Measurements from ENCODE around the gene RPL12.

The RPL12 gene

GRCh38 chr9:127451608-127451857 is 327 bp upstream of the RPL12 start:
- H2AFZ ChIP-seq (ENCODE audit: low read depth, low read length): peak overlapping the region; percentile 95
- peaks cover 44% of the 10 kb centered on the region for H3K79me2 ChIP-seq (ENCODE audit: insufficient read depth, low read length)
- H3K4me1 ChIP-seq (ENCODE audit: insufficient read depth, low read length): peaks cover 38% of the 10 kb centered on the region
- no peaks in the 10 kb centered on the region for H3K27me3 ChIP-seq (ENCODE audit: insufficient read depth, low read length, poor library complexity)
- DNase-seq (no peak), ATAC-seq (ENCODE audit: insufficient read depth, low read depth) (no peak; the same call in 2 of the 3 replicates)
- H3K27ac ChIP-seq (ENCODE audit: low read length): peak overlapping the region; percentile 81
- H3K4me2 ChIP-seq (ENCODE audit: insufficient read depth, low read length): peak overlapping the region; percentile 98
- peaks cover 41% of the 10 kb centered on the region for H4K20me1 ChIP-seq (ENCODE audit: insufficient read depth, low read length)
- peaks cover 44% of the 10 kb centered on the region for H3K36me3 ChIP-seq (ENCODE audit: insufficient read depth, low read length)
- H3K9ac ChIP-seq (ENCODE audit: low read depth, low read length): peak overlapping the region; percentile 87
- H3K9me3 ChIP-seq (ENCODE audit: insufficient read depth, low read length, severe bottlenecking): no peaks in the 10 kb centered on the region
- peak overlapping the region; percentile 80 to 86 for H3K4me3 ChIP-seq (ENCODE audit: low read depth in 1 of 2, low read length in 2 of 2)
- TF ChIP-seq EZH2 (IDR thresholded peaks at IDR 0.05; ENCODE audit: borderline replicate concordance, low read depth, low read length, severe bottlenecking) (no peak), CTCF (IDR thresholded peaks at IDR 0.05; ENCODE audit: borderline replicate concordance, extremely low read depth, low read length, poor library complexity, severe bottlenecking) (no peak)

- DNase-seq: peak; percentile 58
- peak overlapping the region; percentile 87 for H3K9ac ChIP-seq (ENCODE audit: low read depth, low read length)
- TF ChIP-seq EZH2 (IDR thresholded peaks at IDR 0.05; ENCODE audit: borderline replicate concordance, low read depth, low read length, severe bottlenecking) (no peak), CTCF (IDR thresholded peaks at IDR 0.05; ENCODE audit: borderline replicate concordance, extremely low read depth, low read length, poor library complexity, severe bottlenecking) (no peak)
- H3K4me3 ChIP-seq (ENCODE audit: low read depth in 1 of 2, low read length in 2 of 2): peak overlapping the region; percentile 80 to 86; a peak in 3 of 4 replicates
- peak overlapping the region; percentile 82; the same call in 1 of the 2 replicates for H2AFZ ChIP-seq (ENCODE audit: low read depth, low read length)
- H3K27ac ChIP-seq (ENCODE audit: low read length): peak overlapping the region; percentile 80
- peak overlapping the region; percentile 98 for H3K4me2 ChIP-seq (ENCODE audit: insufficient read depth, low read length)
- peaks cover 44% of the 10 kb centered on the region for H3K79me2 ChIP-seq (ENCODE audit: insufficient read depth, low read length)
- H3K36me3 ChIP-seq (ENCODE audit: insufficient read depth, low read length): peaks cover 57% of the 10 kb centered on the region
- H3K27me3 ChIP-seq (ENCODE audit: insufficient read depth, low read length, poor library complexity): no peaks in the 10 kb centered on the region
- H3K4me1 ChIP-seq (ENCODE audit: insufficient read depth, low read length): peaks cover 38% of the 10 kb centered on the region
- H4K20me1 ChIP-seq (ENCODE audit: insufficient read depth, low read length): peaks cover 48% of the 10 kb centered on the region
- H3K9me3 ChIP-seq (ENCODE audit: insufficient read depth, low read length, severe bottlenecking): no peaks in the 10 kb centered on the region
- peak; percentile 23 for ATAC-seq (ENCODE audit: insufficient read depth, low read depth)
These were observed 904 bp downstream of the RPL12 start for GRCh38 chr9:127450243-127450760.

- Histone ChIP-seq H3K79me2 (ENCODE audit: insufficient read depth, low read length) (peaks cover 44% of the 10 kb centered on the region), H3K4me1 (ENCODE audit: insufficient read depth, low read length) (peaks cover 38% of the 10 kb centered on the region), H4K20me1 (ENCODE audit: insufficient read depth, low read length) (peaks cover 51% of the 10 kb centered on the region), H3K36me3 (ENCODE audit: insufficient read depth, low read length) (peaks cover 65% of the 10 kb centered on the region), H2AFZ (ENCODE audit: low read depth, low read length) (no peak overlapping the region), H3K4me2 (ENCODE audit: insufficient read depth, low read length) (peak overlapping the region; percentile 98), H3K9me3 (ENCODE audit: insufficient read depth, low read length, severe bottlenecking) (no peaks in the 10 kb centered on the region), H3K4me3 (ENCODE audit: low read depth in 1 of 2, low read length in 2 of 2) (peak overlapping the region; percentile 80 to 86; a peak in 3 of 4 replicates), H3K9ac (ENCODE audit: low read depth, low read length) (peak overlapping the region; percentile 87), H3K27me3 (ENCODE audit: insufficient read depth, low read length, poor library complexity) (no peaks in the 10 kb centered on the region), H3K27ac (ENCODE audit: low read length) (peak overlapping the region; percentile 80)
- DNase-seq (no peak), ATAC-seq (ENCODE audit: insufficient read depth, low read depth) (no peak)
- TF ChIP-seq EZH2 (IDR thresholded peaks at IDR 0.05; ENCODE audit: borderline replicate concordance, low read depth, low read length, severe bottlenecking): no peak
- no peak for TF ChIP-seq CTCF (IDR thresholded peaks at IDR 0.05; ENCODE audit: borderline replicate concordance, extremely low read depth, low read length, poor library complexity, severe bottlenecking)
These were observed 1.8 kb downstream of the RPL12 start for GRCh38 chr9:127449332-127449966.
